Immature natural killer cell (primary cell): Measurements from ENCODE around the gene CEACAM1. TPM values are rescaled to one million over a fixed set of nuclear protein-coding genes. Genes with fewer than 3 reads are reported as not detected.
"Not testable (repeated sequence)": the region's sequence is repeated elsewhere in the genome, so short reads cannot be mapped to it uniquely, and the experiment has no call there.

Source experiments
- DNase-seq, 3 donors: peaks; one replicate each; pipeline ENCODE4 v3.0.0; 2022; ENCODE audit warnings: mixed read lengths in 1 of 3
- H3K27ac Mint-ChIP-seq, 6 donors: one replicate each; pipeline ENCODE4 v1.8.0; 2020; ENCODE audit warnings: mixed read lengths in 6 of 6, mild to moderate bottlenecking in 5 of 6, inconsistent platforms in 4 of 6, moderate library complexity in 3 of 6
- H3K27me3 Mint-ChIP-seq, 3 donors: one replicate each; pipeline ENCODE4 v1.8.0; 2020 to 2021; ENCODE audit warnings: low read depth in 3 of 3, mild to moderate bottlenecking in 3 of 3, mixed read lengths in 3 of 3, moderate library complexity in 3 of 3, inconsistent platforms in 1 of 3
- H3K36me3 Mint-ChIP-seq, 3 donors: one replicate each; pipeline ENCODE4 v1.8.0; 2020; ENCODE audit warnings: mixed read lengths in 3 of 3, inconsistent platforms in 2 of 3, mild to moderate bottlenecking in 2 of 3
- H3K4me1 Mint-ChIP-seq, 2 donors: one replicate each; pipeline ENCODE4 v1.8.0; 2020; ENCODE audit warnings: inconsistent platforms in 2 of 2, mild to moderate bottlenecking in 2 of 2, mixed read lengths in 2 of 2, moderate library complexity in 1 of 2
- H3K4me3 Mint-ChIP-seq, 5 donors: one replicate each; pipeline ENCODE4 v1.8.0; 2020; ENCODE audit warnings: mild to moderate bottlenecking in 5 of 5, mixed read lengths in 5 of 5, inconsistent platforms in 3 of 5, moderate library complexity in 3 of 5
- H3K9me3 Mint-ChIP-seq, 6 donors: one replicate each; pipeline ENCODE4 v1.8.0; 2020; ENCODE audit warnings: mild to moderate bottlenecking in 6 of 6, mixed read lengths in 6 of 6, inconsistent platforms in 4 of 6, moderate library complexity in 3 of 6
- polyA plus RNA-seq, 3 donors: library from polyadenylated mRNA; unstranded; fragments of 300-500 nt; fragmentation: Illumina TruSeq; gene quantifications; one replicate each; pipeline ENCODE4 v1.2.3, GENCODE V29; 2021

The CEACAM1 gene
- polyA plus RNA-seq, 3 donors from 2014 or later, result not detected

DNA sequence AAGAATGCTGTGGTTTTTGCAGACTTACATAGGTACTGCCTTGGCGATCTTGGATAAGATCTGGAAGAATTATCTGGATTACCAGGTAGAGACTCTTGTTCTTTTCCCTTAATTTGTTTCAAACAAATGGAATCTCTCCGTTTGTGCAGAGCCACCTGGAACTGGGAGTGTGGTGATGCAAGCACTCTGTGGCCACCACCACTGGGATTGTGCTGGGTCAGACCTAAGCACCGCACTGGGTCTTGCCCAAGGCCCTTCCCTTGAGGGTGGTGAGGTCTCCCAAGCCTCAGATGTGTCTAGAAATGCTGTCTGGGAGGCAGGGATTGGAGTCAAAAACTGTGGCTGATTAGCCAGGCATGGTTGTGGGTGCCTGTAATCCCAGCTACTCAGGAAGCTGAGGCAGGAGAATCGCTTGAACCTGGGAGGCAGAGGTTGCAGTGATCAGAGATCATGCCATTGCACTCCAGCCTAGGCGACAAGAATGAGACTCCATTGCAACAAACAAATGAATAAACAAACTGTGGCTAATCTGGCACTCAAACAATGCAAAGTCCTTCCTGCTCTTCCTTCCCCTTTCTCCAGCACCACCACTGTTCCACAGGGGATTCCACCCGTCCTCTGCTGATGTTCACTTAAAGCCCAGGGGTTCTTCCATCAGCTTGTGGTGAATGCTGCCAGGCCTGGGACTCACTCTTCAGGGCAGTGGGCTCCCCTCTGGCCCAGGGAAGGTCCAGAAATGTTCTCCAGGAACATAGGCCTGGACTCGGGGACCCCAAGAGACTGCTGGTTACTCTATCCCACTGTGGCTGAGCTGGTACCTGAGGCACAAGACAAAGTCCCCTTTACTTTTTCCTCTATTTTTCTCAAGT, 10.8 kb upstream of the CEACAM1 start:
- no peak for DNase-seq
- H3K4me3 Mint-ChIP-seq, result no peak overlapping the region
- H3K4me1 Mint-ChIP-seq, result no peaks in the 10 kb centered on the region
- no peak overlapping the region for H3K27ac Mint-ChIP-seq
- H3K36me3 Mint-ChIP-seq, result no peaks in the 10 kb centered on the region
- H3K27me3 Mint-ChIP-seq, result peaks cover 0 to 5% (median 0%) of the 10 kb centered on the region in 3 donors
- H3K9me3 Mint-ChIP-seq, result no peaks in the 10 kb centered on the region

DNA sequence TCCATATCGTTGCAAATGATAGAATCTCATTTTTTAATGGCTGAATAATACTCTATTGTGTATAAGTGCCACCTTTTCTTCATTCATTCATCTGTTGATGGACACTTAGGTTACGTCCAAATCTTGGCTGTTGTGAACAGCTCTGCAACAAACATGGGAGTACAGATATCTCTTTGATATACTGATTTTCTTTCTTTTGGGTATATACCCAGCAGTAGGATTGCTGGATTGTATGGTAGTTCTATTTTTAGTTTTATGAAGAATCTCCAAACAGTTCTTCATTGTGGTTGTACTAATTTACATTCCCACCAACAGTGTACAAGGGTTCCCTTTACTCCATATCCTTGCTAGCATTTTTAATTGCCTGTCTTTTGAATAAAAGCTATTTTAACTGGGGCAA, 7.0 kb upstream of the CEACAM1 start:
- not testable (repeated sequence) for H3K27ac Mint-ChIP-seq, DNase-seq, H3K36me3 Mint-ChIP-seq, H3K4me3 Mint-ChIP-seq, H3K27me3 Mint-ChIP-seq, H3K9me3 Mint-ChIP-seq, H3K4me1 Mint-ChIP-seq

GRCh38 chr19:42534391-42534790, 6.1 kb upstream of the CEACAM1 start:
- H3K36me3 Mint-ChIP-seq, result no peaks in the 10 kb centered on the region
- H3K9me3 Mint-ChIP-seq, result no peaks in the 10 kb centered on the region
- H3K27ac Mint-ChIP-seq, result no peak overlapping the region
- H3K27me3 Mint-ChIP-seq, result peaks cover 0 to 2% (median 2%) of the 10 kb centered on the region in 3 donors
- H3K4me3 Mint-ChIP-seq, result no peak overlapping the region
- no peaks in the 10 kb centered on the region for H3K4me1 Mint-ChIP-seq
- DNase-seq, result no peak

DNA sequence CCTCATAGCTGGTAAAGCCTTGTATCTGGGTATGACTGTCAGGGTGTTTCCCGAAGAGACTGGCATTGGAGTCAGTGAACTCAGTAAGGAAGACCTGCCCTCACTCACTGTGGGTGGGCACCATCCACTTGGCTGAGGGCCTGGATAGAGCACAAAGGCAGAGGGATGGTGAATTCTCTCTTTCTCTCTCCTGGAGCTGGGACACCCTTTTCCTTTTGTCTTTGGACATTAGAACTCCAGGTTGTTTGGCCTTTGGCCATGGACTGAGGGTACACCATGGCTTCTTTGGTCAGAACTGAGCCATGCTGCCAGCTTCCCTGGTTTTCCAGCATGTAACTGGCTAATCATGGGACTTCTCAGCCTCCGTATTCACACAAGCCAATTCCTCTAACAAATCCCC, 4.6 kb upstream of the CEACAM1 start:
- Mint-ChIP-seq H3K27ac (no peak overlapping the region), H3K27me3 (peaks cover 0 to 2% (median 2%) of the 10 kb centered on the region in 3 donors)

GRCh38 chr19:42531313-42531712, 3.0 kb upstream of the CEACAM1 start:
- Mint-ChIP-seq H3K4me3 (no peak overlapping the region), H3K27ac (peak overlapping the region in 1 of 6 donors; percentile 63), H3K36me3 (no peaks in the 10 kb centered on the region), H3K4me1 (peaks cover 10 to 11% of the 10 kb centered on the region in 2 donors), H3K9me3 (no peaks in the 10 kb centered on the region), H3K27me3 (peaks cover 0 to 2% (median 2%) of the 10 kb centered on the region in 3 donors)
- DNase-seq, result no peak

More for the DNA sequence above, 4.6 kb upstream of the CEACAM1 start:
- Mint-ChIP-seq H3K4me3 (no peak overlapping the region), H3K9me3 (no peaks in the 10 kb centered on the region), H3K4me1 (peaks cover 10 to 11% of the 10 kb centered on the region in 2 donors), H3K36me3 (no peaks in the 10 kb centered on the region)
- DNase-seq, result no peak

DNA sequence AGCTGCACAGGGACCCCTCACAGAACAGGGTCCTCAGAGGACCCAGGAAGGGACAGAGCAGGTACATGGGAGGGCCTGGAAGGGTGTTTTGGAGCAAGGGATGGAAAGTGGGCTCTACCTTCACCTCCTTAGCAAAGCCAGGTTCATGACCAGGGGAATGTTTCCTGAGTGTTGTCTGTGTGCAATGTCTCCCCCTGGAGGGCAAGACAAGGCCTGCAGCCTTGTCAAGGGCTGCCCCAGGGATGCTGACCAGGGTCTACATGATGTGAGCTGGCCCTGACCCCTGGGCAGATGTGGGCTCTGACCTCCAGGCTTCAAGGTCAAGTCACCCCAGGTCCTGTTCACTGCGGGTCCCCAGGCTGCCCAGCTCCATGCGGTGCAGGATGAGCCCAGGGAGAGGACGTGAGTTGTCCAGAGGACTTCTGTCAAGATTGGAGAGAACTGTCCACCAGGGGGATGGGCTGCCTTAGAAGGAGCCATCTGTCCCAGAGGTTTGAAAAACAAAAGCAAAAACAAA, 1.0 kb upstream of the CEACAM1 start:
- Mint-ChIP-seq H3K36me3 (no peaks in the 10 kb centered on the region), H3K27me3 (peaks cover 0 to 5% (median 2%) of the 10 kb centered on the region in 3 donors), H3K4me3 (no peak overlapping the region), H3K27ac (peak overlapping the region in 1 of 6 donors; percentile 21), H3K9me3 (no peaks in the 10 kb centered on the region), H3K4me1 (peaks cover 10 to 11% of the 10 kb centered on the region in 2 donors)
- DNase-seq, result peak; percentile 51 to 59 (median 53)

- Mint-ChIP-seq H3K9me3 (no peaks in the 10 kb centered on the region), H3K36me3 (no peaks in the 10 kb centered on the region), H3K27me3 (peaks cover 0 to 6% (median 2%) of the 10 kb centered on the region in 3 donors), H3K4me1 (peaks cover 10 to 11% of the 10 kb centered on the region in 2 donors), H3K4me3 (no peak overlapping the region), H3K27ac (no peak overlapping the region)
- DNase-seq, result no peak
Observed at GRCh38 chr19:42524943-42525342, 3.3 kb downstream of the CEACAM1 start.

GRCh38 chr19:42524250-42524649, 4.0 kb downstream of the CEACAM1 start:
- Mint-ChIP-seq H3K36me3 (no peaks in the 10 kb centered on the region), H3K4me1 (peaks cover 10 to 11% of the 10 kb centered on the region in 2 donors), H3K9me3 (no peaks in the 10 kb centered on the region), H3K4me3 (no peak overlapping the region), H3K27ac (peak overlapping the region in 1 of 6 donors; percentile 16), H3K27me3 (peaks cover 0 to 4% (median 2%) of the 10 kb centered on the region in 3 donors)
- no peak for DNase-seq

DNA sequence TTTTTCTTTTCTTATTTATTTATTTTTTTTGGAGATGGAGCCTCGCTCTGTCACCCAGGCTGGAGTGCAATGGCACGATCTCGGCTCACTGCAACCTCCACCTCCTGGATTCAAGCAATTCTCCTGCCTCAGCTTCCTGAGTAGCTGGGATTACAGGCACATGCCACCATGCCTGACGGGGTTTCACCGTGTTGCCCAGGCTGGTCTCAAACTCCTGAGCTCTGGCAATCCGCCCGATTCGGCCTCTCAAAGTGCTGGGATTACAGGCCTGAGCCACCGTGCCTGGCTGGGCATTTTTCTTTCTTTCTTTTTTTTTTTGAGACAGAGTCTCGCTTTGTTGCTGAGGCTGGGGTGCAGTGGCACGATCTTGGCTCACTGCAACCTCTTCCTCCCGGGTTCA, 6.0 kb downstream of the CEACAM1 start:
- H3K4me1 Mint-ChIP-seq, H3K36me3 Mint-ChIP-seq, H3K27me3 Mint-ChIP-seq, DNase-seq, H3K4me3 Mint-ChIP-seq, H3K27ac Mint-ChIP-seq, H3K9me3 Mint-ChIP-seq: not testable (repeated sequence)

DNA sequence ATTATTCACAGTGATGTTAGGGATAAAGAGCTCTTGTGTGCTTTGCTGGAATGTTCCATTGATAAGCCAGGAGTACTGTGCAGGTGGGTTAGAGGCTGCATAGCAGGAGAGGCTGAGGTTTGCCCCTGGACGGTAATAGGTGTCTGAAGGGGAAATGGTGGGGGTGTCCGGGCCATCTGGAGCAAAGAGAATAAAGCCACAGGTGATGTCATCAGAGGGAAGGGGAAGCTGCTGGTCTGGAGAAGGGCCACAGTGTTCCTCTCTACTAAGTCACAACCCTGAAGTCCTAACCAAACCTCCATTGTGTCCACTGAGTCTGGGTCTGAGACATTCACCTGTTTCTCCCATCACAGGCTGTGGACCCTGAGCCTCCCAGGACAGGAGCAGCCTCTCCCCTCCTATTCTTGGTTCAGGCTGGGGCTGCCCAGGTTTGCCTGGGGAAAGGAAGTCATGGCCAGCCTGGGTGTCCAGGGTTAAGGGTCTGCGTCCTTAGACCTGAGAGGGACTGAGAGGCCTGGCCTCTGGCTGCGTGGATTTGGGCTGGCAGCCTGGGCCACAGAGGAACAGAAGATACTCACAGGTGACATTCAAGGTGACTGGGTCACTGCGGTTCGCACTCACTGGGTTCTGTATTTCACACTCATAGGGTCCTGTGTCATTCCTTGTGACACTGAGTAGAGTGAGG, 6.8 kb downstream of the CEACAM1 start:
- Mint-ChIP-seq H3K4me3 (no peak overlapping the region), H3K36me3 (no peaks in the 10 kb centered on the region), H3K4me1 (no peaks in the 10 kb centered on the region), H3K9me3 (no peaks in the 10 kb centered on the region), H3K27ac (no peak overlapping the region), H3K27me3 (peaks cover 0 to 4% (median 2%) of the 10 kb centered on the region in 3 donors)
- no peak for DNase-seq

DNA sequence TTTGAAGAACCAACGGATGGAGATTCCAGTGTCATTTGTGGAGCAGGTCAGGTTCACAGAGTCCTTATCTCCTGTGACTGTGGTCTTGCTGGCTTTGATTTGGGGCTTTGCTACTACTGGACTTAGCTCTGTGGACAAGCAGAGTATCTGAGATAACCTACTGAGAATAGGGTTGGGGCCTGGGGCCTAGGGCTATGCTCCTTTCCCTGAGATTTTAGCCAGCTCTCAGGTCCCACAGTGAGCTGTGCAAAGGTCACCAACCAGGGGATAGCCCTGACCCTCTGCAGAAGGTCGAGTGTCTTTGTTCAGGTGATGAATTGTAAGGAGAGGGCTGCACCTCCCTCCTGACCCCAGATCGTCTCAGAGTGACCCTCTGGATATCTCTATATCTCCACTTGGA, 9.2 kb downstream of the CEACAM1 start:
- Mint-ChIP-seq H3K4me3 (no peak overlapping the region), H3K27ac (no peak overlapping the region), H3K36me3 (no peaks in the 10 kb centered on the region), H3K9me3 (no peaks in the 10 kb centered on the region), H3K4me1 (no peaks in the 10 kb centered on the region), H3K27me3 (no peaks in the 10 kb centered on the region)
- DNase-seq, result no peak

- Mint-ChIP-seq H3K36me3 (peaks cover 0 to 3% (median 0%) of the 10 kb centered on the region in 3 donors), H3K4me3 (no peak overlapping the region)
Observed at GRCh38 chr19:42516771-42517170, 11.5 kb downstream of the CEACAM1 start.

GRCh38 chr19:42515241-42515832, 12.9 kb downstream of the CEACAM1 start:
- no peak overlapping the region for H3K27ac Mint-ChIP-seq
- peaks cover 0 to 3% (median 0%) of the 10 kb centered on the region in 3 donors for H3K36me3 Mint-ChIP-seq
- no peaks in the 10 kb centered on the region for H3K9me3 Mint-ChIP-seq
- no peak overlapping the region for H3K4me3 Mint-ChIP-seq
- no peaks in the 10 kb centered on the region for H3K4me1 Mint-ChIP-seq
- no peak for DNase-seq
- H3K27me3 Mint-ChIP-seq, result no peaks in the 10 kb centered on the region

More at GRCh38 chr19:42516771-42517170, 11.5 kb downstream of the CEACAM1 start:
- no peaks in the 10 kb centered on the region for H3K27me3 Mint-ChIP-seq
- no peaks in the 10 kb centered on the region for H3K9me3 Mint-ChIP-seq
- H3K27ac Mint-ChIP-seq, result no peak overlapping the region
- no peaks in the 10 kb centered on the region for H3K4me1 Mint-ChIP-seq
- DNase-seq, result no peak

- Mint-ChIP-seq H3K4me1 (no peaks in the 10 kb centered on the region), H3K27me3 (no peaks in the 10 kb centered on the region), H3K9me3 (no peaks in the 10 kb centered on the region), H3K4me3 (no peak overlapping the region), H3K36me3 (peaks cover 0 to 3% (median 0%) of the 10 kb centered on the region in 3 donors), H3K27ac (no peak overlapping the region)
- DNase-seq, result no peak
Observed at GRCh38 chr19:42514449-42514848, 13.8 kb downstream of the CEACAM1 start.
